ENCODE data around the gene ZBTB1.
"Not testable (repeated sequence)": the region's sequence is repeated elsewhere in the genome, so short reads cannot be mapped to it uniquely, and the experiment has no call there.

ZBTB1 gene

DNA sequence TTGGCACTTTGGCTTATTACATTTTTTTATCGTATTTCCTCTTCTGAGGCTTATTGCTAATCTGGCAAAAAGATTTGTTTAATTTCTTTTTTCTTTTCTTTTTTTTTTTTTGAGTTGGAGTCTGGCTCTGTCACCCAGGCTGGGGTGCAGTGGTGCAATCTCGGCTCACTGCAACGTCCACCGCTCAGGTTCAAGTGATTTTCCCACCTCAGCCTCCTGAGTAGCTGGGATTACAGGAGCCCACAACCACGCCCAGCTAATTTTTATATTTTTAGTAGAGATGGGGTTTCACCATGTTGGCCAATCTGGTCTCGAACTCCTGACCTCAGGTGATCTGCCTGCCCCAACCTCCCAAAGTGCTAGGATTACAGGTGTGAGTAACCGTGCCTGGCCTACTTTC is 65.1 kb downstream of the ZBTB1 start:
- not testable (repeated sequence) for DNase-seq (ENCODE audit: low spot score)

DNA sequence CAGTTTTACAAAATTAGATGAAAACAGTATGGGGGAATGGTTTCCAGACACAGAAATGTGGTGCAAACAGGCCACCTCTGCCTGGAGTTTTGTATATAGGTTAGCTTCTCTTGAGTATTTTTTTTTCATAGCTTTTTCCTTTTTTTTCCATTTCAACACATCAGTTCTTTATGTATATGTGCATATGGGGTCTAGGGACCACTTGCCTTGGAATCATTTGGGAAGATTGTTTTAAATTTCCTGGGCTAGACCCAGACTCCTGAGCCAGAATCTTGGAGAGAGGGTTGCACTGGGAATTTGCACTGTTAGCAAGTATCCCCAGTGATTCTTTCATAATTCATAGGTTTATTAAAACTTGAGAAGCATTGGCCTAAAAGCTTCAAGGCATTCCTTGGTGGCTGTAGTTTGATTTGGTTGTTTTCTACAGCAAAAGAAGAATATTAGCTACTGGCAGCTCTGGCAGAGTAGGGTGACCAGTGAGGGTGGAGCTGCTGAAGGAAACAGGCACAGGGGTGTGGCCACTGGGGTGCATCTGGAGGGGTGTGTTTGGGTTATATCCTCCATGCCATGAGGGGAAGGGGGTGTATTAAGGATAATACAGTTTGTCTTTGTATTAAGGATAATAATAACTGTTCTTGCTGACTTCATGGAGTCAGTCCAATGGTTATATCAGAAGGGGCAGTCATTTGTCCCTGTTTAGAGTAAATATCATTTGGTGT is 68.0 kb downstream of the ZBTB1 start:
- no peak for DNase-seq (ENCODE audit: low spot score)

DNA sequence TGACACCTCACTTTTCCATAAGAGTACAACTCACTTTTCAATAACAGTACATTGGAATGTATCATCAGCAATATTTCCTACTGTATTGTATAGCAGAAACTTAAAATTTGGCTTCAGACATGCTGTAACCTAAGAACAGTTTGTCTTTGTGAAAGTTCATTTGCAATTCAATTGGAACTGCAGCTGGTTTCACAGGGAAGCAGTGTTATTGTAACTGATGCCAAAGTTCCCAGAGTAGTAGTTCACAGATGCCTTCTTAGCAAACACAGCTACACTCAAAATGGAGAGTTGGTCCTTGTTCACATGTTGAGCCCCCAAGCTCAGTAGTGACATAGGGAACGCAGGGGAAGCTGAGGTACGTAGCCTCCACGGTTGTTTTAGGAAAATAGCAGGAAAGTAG is 68.5 kb downstream of the ZBTB1 start:
- no peak for DNase-seq (ENCODE audit: low spot score)

Measured in COLO829 (cell line).